ENCODE measurements around the gene ARRDC5. TPM values are rescaled to one million over a fixed set of nuclear protein-coding genes. Genes with fewer than 3 reads are reported as not detected.

The ARRDC5 gene
- total RNA-seq, 2 donors from 2014 or later, result not detected

- Histone ChIP-seq H3K4me3 (peak overlapping the region; percentile 36 to 73), H3K27ac (no peak overlapping the region), H3K36me3 (replicated peaks in 1 of 2; ENCODE audit: insufficient read depth in 1 of 2, low read depth in 2 of 2) (no peaks in the 10 kb centered on the region), H3K9me3 (no peaks in the 10 kb centered on the region), H3K4me1 (peaks cover 28% of the 10 kb centered on the region), H3K27me3 (peaks cover 0 to 4% of the 10 kb centered on the region in 2 donors)
- DNase-seq (peak; percentile 86 to 94 (median 90)), ATAC-seq (peak; percentile 95)
- TF ChIP-seq POLR2A (IDR thresholded peaks at IDR 0.05) (no peak), CTCF (IDR thresholded peaks at IDR 0.05) (no peak)
- intact Hi-C loops (cut with DNase I), result loop anchor here (5.0 kb wide), 2 partner anchors 38 to 98 kb away; no protein-coding TSS in a partner anchor
- 0 to 1% methylated on average over 21 to 22 of the region's 85 CpGs for WGBS, 2 donors
These were observed 7.3 kb upstream of the ARRDC5 start for GRCh38 chr19:4909897-4910593.

- peaks cover 28% of the 10 kb centered on the region for H3K4me1 ChIP-seq
- WGBS, 2 donors, result 3% methylated on average over 79 of the region's 89 CpGs; no CpG with 5 or more reads in 1 of the 2 donors
- H3K9me3 ChIP-seq, result no peaks in the 10 kb centered on the region
- TF ChIP-seq CTCF (IDR thresholded peaks at IDR 0.05), result no peak
- TF ChIP-seq POLR2A (IDR thresholded peaks at IDR 0.05), result no peak
- peak within 1 kb of the TSS; percentile 36 to 73 for H3K4me3 ChIP-seq
- DNase-seq (no peak), ATAC-seq (no peak)
- H3K27me3 ChIP-seq, result peaks cover 0 to 4% of the 10 kb centered on the region in 2 donors
- intact Hi-C loops (cut with DNase I), result loop anchor here (5.0 kb wide), 1 partner anchor 37 kb away; no protein-coding TSS in a partner anchor
- no peak within 1 kb of the TSS for H3K27ac ChIP-seq
- H3K36me3 ChIP-seq (replicated peaks in 1 of 2; ENCODE audit: insufficient read depth in 1 of 2, low read depth in 2 of 2), result no peaks in the 10 kb centered on the region
These were observed 6.6 kb upstream of the ARRDC5 start, which contains the start of gene UHRF1 for GRCh38 chr19:4909156-4909896. Gene UHRF1, plus strand, starts transcription at chr19:4909501. Its CDS starts 1,385 bp downstream, at chr19:4910886.

- no peak for TF ChIP-seq POLR2A (IDR thresholded peaks at IDR 0.05)
- no peak for TF ChIP-seq CTCF (IDR thresholded peaks at IDR 0.05)
- DNase-seq (no peak), ATAC-seq (no peak)
- WGBS, 2 donors, result 70 to 71% methylated on average over 2 to 11 of the region's 15 CpGs
- Histone ChIP-seq H3K27ac (no peak overlapping the region), H3K27me3 (peaks cover 0 to 4% of the 10 kb centered on the region in 2 donors), H3K4me3 (no peak overlapping the region), H3K9me3 (no peaks in the 10 kb centered on the region), H3K36me3 (replicated peaks in 1 of 2; ENCODE audit: insufficient read depth in 1 of 2, low read depth in 2 of 2) (no peaks in the 10 kb centered on the region), H3K4me1 (peaks cover 28% of the 10 kb centered on the region)
- intact Hi-C loops (cut with DNase I), result loop anchor here (5.0 kb wide), 1 partner anchor 36 kb away; no protein-coding TSS in a partner anchor
These were observed 6.1 kb upstream of the ARRDC5 start for GRCh38 chr19:4908781-4909155.

GRCh38 chr19:4908360-4908759, 5.7 kb upstream of the ARRDC5 start:
- no peak for TF ChIP-seq POLR2A (IDR thresholded peaks at IDR 0.05)
- TF ChIP-seq CTCF (IDR thresholded peaks at IDR 0.05), result no peak
- Histone ChIP-seq H3K27me3 (peaks cover 0 to 4% of the 10 kb centered on the region in 2 donors), H3K9me3 (no peaks in the 10 kb centered on the region), H3K4me3 (no peak overlapping the region), H3K36me3 (replicated peaks in 1 of 2; ENCODE audit: insufficient read depth in 1 of 2, low read depth in 2 of 2) (no peaks in the 10 kb centered on the region), H3K4me1 (peaks cover 28% of the 10 kb centered on the region), H3K27ac (no peak overlapping the region)
- DNase-seq (no peak), ATAC-seq (no peak)
- intact Hi-C loops (cut with DNase I), result loop anchor here (5.0 kb wide), 1 partner anchor 36 kb away; no protein-coding TSS in a partner anchor
- 76 to 78% methylated on average over 5 of the region's 5 CpGs for WGBS, 2 donors

All from body of pancreas (tissue), 4 donors.